SKM-1 (cell line): Measurements from ENCODE around the gene NCLN.
"Not testable (repeated sequence)": the region's sequence is repeated elsewhere in the genome, so short reads cannot be mapped to it uniquely, and the experiment has no call there.

Source experiments
- DNase-seq: peaks from one replicate; lab custom pipeline; 2025; ENCODE audit not compliant: unreplicated experiment; lab: John Stamatoyannopoulos, UW

Gene NCLN

DNA sequence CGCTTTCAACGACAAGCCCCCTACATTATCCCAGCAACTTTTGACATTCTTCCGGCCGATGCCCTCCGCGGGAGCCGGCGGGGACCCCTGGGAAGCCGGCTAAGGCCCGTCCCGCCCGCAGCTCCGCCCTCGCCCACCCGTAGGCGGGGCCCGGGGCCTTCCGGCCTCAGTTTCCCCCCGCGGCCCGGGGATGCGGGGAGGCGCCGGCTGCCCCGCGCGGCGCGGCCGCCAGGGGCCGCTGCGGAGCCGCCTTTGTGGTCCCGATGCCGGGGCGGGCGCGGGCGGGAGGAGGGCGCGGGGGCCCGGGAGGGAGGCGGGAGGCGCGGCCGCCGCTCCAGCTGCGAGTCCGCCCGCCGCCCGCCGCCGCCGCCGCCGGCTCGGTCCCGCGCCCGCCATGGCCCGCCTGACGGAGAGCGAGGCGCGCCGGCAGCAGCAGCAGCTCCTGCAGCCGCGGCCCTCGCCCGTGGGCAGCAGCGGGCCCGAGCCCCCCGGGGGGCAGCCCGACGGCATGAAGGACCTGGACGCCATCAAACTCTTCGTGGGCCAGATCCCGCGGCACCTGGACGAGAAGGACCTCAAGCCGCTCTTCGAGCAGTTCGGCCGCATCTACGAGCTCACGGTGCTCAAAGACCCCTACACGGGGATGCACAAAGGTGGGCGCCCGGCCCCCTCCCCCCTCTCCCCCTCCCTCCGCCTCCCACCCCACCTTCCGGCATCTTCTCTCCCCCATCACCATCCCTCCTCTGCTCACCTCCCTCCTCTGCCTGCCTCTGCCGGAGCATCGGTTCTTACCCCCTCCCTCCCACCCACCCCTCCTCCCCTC lies 38.8 kb downstream of the NCLN start, which contains the start of gene CELF5:
Gene CELF5, plus strand, starts transcription at position 316 of the 823 bp plus-strand sequence. Its CDS starts 79 bp downstream, at position 395.
- DNase-seq = no peak

DNA sequence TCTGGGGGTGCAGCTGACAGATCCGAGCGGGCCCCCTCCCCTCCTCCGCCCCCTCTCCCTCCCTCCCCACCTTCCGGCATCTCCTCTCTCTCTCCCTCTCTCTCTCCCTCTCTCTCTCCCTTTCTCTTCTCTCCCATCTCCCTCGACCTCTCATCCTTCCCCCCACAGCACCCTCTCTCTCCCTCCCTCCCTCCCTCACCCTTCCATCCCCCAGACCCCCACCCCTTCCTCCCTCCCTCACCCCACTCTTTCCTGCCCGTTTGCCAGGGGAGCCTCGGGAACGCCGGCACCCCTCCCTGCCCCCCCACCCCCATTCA lies 39.4 kb downstream of the NCLN start:
- DNase-seq = no peak

DNA sequence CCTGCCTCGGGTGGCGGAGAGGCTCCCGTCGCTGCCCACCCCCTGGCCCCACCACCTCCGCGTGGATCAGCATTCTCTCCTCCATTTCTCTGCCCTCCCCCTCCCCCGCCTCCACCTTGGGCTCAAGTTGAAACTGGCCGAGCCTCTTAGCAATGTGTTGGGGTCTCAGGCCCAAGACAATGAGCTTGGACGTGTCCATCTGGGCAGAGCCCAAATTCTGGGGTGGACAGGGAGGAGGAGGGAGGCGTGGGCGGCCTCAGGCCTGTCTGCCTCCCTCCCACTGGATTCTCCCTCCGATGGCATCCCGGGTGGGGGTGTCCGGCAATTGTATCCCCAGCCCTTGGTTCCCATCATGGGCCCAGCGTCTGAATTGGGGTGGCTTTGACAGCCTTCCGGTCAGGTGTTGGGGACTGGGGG lies 40.0 kb downstream of the NCLN start:
- no peak for DNase-seq

DNA sequence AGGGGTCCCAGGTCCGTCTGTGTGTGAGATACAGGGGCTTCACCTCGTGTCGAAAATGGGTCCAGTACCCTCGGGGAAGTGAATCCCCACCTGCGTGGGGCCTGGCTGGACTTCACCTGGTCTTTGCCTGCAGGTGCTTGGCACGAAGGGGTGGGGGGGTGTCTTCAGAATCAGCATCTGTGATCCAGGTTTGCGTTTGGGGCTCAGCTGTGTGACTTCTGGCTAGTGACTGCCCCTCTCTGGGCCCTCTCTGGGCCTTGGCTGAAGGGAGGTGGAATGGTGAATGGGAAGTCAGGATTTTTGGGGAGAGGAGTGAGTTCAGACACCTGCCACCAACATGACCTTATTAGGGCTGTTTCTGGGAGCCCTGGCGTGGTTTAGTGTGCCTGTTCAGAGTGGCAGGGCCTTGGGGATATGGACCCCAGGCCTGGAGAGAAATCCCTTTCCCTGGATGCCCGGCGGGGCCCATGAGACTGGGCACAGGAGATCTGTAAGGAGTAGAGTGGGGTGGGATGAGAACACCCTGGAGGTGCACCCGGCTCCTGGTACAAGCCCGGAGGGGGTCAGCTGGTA lies 41.4 kb downstream of the NCLN start:
- no peak for DNase-seq

DNA sequence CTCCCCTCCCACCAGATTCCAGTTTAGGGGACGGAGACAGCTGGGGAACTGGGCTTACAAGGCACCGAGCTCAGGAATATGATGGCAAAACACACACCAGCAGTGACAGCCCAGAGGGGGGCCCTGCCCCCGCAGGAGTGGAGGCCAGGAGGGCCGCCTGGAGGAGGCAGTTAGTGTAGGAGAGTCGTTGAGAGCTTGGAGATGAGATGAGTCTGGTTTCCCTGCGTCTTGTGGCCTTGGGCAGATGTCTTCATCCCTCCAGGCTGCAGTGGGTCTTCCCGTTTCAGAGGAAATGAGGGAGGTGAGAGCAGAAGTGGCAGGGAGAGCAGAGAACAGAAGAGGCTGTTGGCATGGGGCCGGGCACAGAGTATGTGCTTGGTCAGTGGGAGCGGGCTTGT lies 43.6 kb downstream of the NCLN start:
- no peak for DNase-seq

DNA sequence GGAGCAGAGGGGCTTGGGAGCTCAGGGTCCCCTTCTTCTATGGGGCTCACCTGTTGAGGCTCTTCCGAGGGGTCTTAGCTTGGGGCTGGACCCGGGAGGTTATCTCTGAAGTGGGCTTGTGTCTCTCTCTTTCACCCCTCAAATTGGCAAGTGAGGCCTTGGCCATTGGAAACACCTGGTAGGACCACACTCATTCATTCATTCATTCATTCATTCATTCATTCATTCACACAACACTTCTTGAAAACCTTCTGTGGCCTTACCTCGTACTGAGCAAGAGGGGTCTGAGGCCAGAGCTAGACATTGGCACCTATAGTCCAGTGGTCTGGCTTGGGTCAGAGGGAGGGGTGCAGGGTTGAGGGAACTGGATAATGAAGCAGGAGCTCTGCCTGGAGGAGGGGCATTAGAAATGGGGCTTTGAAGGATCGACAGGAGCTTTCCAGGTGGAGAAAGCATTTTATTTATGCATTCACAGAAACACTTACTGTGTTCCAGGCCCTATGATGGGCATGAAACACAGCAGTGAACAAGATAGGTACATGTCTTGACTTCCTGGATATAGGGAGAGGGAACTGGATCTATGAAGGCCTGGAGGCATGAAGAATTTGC lies 44.3 kb downstream of the NCLN start:
- no peak for DNase-seq

DNA sequence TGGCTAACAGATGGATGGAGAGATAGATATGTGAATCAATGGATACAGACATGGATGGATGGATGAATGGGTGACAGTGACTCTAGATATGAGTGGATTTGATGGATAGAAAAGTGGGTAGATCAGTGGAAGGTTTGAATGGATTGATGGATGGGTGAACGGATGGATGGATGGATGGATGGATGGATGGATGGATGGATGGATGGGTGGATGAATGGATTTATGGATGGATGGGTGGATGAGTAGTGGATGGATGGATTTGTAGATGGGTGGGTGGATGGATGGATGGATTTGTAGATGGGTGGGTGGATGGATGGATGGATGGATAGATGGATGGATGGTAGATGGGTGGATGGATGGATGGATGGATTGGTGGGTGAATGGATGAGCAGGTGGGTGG lies 45.6 kb downstream of the NCLN start:
- DNase-seq = no peak

DNA sequence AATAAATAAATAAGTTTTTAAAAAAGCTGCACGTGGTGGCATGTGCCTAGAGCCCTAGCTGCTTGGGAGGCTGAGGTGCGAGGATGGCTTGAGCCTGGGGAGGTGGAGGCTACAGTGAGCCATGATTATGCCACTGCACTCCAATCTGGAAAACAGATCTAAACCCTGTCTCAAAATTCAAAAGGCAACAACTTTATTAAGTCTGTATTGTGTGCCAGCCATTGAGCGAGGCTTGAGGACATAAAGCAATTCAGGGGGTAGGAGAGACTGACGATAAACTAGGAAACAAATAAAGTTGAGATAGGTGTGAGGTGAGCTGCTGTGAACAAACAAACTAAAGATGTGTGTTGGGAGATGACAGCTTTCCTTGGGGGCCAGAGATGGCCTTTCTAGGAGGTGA lies 47.4 kb downstream of the NCLN start:
- DNase-seq = no peak

DNA sequence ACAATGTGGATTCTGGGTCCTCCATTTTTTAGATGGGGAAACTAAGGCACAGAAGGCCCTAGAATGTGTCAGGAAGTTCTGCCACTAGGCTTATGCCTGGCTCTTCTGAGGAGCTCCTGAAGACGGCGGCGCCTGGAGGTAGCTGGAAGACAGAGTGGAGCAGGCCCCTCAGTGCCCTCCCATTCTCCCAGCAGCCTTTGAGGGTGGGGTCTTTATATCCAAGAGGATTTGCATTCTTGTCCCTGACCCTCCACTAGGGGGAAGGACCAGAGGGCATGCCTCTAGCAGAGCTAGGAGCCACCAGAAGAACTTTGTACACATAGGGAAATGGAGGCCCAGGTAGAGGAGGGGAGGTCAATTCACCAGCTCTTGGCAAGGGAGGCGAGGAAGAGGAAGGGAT lies 48.1 kb downstream of the NCLN start:
- DNase-seq = no peak

DNA sequence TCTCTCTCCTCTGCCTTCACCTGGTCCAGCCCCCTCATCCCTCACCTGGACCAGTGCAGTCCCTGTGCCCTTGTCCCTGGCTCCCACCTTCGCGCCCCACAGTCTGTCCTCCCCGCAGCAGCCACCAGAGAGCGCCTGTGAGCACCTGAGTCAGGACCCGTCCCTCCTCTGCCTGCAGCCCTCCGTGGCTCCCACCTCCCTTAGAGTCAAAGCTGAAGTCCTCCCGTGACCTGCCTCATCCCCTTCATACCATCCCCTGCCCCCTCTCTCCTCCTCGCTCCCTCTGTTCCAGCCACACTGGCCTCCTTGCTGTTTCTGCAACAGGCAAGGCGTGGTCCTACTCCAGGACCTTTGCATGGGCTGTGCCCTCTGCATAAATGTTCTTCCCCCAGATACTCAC lies 49.1 kb downstream of the NCLN start:
- no peak for DNase-seq

DNA sequence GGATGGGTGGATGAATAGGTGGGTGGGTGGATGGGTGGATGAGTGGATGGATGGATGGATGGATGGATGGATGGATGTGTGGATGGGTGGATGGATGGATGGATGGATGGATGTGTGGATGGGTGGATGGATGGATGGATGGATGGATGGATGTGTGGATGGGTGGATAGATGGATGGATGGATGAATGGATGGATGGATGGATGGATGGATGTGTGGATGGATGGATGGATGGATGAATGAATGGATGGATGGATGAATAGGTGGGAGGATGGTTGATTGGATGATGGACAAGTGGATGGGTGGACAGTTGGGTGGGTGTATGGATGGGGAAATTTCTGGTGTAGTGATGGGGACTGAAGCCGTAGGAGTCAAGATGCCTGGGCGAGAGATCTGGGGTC lies 49.9 kb downstream of the NCLN start:
- not testable (repeated sequence) for DNase-seq

DNA sequence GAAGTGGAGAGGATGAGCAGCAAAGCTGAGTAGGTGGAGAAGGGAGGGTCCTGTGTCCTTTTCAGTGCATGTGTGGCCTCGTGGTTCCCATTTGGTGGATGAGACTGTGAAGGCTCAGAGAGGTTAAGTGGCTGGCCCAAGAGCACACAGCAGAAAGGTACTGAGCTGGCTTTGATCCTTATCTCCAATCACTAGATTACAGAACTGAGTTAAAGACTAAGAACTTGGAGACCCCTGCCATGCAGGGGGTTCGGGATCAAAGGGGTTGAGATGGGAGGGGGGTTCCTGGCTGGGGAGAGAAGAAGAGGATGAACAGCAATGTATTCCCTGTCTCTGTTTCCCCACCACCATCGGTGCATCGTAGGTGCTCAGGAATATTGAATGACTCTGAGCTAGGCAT lies 50.5 kb downstream of the NCLN start:
- DNase-seq = no peak

DNA sequence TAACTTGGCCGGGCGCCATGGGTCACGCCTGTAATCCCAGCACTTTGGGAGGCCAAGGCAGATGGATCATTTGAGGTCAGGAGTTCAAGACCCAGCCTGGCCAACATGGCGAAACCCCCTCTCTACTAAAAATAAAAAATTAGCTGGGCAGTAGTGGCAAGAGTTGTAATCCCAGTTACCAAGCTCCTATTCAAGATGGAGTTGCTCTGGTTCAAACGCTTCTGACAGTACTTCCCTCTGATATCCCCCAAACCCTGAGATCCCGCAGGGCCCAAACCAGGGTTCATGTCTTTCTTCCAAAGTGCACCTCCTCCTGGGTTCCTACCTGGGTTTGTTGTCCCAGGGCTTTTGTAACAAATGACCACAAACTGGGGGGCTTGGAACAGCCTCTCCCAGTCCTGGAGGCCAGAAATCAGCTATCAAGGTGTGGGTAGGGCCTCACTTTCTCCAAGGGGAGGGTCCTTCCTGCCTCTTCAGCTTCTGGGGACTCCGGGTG lies 52.4 kb downstream of the NCLN start:
- DNase-seq = no peak

DNA sequence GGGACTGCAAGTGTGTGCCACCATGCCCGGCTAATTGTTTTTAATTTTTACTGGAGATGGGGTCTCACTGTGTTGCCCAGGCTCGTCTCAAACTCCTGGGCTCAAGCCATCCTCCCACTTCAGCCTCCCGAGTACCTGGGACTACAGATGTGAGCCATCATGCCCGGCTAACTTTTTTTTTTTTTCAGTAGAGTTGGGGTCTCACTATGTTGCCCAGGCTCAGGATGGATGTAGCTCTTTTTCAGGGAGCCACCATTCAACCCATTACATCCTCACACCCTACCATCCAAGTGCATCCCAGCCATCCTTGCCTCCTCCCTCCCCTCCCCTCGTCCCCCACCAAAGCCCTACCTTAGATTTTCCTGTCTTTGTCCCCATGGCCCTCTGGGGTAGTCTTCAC lies 53.6 kb downstream of the NCLN start:
- DNase-seq = no peak

DNA sequence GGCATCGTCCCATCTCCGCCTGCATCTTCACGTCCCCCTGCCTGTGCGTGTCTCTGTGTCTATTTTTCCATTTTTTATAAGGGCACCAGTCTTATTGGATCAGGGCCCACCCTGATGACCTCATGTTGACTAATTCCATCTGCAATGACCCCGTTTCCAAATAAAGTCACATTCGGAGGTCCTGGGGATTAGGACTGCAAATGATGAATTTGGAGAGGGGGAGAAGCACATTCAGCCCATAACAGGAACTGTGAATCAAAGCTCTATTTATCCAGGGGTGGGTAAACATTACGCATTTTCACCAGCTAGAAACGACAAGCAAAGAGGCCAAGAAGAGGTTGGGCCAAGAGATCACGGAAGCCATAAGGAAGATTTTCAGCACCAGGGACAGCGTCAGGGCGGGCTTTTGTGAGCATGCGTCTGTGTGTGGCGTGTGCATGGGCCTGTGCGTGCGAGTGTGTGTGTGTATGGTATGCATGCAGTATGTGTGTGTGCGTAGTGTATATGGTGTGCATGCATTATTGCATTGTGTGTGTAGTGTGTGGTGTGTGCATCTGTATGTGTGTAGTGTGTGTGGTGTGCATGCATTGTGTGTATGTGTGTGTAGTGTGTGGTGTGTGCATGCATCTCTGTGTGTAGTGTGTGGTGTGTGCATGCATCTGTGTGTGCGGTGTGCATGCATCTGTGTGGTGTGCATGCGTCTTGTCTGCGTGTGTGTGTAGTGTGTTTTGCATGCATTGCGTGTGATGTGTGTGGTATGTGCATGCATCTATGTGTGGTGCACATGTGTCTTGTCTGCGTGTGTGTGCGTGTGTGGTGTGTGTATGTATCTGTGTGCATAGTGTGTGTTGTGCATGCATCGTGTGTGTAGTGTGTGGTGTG lies 58.3 kb downstream of the NCLN start:
- DNase-seq = no peak

DNA sequence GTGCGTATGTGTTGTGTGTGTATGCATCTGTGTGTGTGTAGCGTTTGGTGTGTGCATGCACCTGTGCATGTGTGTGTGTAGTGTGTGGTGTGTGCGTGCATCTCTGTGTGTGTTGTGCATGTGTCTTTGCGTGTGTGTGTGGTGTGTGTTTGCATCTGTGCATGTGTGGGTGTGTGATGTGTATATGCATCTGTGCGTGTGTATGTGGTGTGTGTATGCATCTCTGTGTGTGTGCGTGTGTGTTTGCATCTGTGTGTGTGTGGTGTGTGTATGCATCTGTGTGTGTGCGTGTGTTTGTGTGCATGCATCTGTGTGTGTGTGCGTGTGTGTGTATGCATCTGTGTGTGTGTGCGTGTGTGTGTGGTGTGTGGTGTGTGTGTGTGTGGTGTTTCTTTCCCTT lies 59.3 kb downstream of the NCLN start:
- no peak for DNase-seq

DNA sequence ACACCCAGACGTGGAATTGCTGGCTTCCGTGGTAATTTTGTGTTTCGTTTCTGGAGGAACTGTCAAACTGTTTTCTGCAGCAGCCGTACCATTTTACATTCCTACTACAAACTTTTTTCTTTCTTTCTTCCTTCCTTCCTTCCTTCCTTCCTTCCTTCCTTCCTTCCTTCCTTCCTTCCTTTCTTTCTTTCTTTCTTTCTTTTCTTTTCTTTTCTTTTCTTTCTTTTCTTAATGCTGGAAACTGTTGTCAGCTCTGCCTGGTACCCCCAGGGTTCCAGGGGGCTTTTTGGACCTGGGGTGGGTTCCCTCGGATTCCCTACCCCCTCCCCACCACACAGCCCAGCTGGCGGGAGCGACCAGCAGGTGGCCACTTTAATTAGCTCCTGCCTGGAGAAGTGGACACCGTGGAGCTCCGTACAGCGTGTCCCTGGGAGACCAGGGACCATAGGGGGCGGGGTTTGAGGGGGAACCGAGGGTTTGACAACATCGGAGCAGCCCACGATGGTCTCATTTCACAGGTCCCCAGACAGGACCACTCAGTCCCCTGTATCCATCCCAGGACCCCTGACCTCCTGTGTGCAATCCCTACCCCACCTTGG lies 63.1 kb downstream of the NCLN start:
- no peak for DNase-seq

DNA sequence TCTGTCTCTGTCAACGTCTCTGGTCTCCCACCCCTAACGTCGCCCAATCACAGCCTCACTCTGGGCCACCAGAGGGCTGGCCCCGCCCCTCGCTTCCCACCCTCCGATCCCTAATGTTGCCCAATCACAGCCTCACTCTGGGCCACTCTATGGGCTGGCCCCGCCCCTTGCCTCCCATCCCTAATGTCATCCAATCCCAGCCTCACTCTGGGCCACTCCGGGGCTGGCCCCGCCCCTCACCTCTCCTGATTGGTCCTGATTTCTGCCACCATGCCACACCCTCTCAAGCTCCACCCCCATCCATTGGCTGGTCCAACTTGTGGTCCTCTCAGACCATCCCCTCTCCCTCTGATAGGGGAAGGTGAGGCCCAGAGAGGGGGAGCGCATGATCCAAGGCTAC lies 63.7 kb downstream of the NCLN start:
- DNase-seq = no peak

DNA sequence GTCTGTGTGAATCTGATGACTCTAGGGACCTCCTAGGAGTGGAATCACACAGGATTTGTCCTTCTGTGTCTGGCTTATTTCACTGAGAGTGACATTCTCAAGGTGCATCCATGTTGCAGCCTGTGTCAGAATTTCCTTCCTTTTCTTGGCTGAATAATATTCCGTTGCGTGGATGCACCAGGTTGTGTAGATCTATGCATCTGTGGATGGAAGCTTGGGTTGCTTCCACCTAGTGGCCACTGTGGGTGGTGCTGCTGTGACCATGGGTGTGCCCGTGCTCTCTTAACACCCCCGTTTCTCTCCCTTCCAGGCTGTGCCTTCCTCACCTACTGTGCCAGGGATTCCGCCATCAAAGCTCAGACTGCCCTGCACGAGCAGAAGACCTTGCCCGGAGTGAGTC lies 64.9 kb downstream of the NCLN start:
- no peak for DNase-seq

DNA sequence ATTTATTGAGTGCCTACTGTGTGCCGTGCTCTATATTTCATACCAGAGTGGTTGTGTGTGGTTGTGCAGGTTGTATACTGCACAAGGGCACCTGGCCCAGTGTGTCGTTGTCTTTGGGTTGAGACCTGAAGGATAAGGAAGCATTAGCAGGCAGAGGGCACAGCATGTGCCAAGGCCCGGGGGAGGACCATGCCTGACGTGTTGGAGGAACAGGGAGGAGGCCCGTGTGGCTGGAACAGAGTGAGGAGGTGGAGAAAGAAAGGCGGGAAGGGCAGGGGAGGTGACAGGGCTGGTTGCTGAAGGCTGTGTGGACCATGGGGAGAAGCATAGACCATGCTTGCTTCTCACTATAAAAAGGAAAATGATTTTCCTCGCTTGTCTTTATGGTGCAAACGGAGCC lies 65.5 kb downstream of the NCLN start:
- DNase-seq = no peak

DNA sequence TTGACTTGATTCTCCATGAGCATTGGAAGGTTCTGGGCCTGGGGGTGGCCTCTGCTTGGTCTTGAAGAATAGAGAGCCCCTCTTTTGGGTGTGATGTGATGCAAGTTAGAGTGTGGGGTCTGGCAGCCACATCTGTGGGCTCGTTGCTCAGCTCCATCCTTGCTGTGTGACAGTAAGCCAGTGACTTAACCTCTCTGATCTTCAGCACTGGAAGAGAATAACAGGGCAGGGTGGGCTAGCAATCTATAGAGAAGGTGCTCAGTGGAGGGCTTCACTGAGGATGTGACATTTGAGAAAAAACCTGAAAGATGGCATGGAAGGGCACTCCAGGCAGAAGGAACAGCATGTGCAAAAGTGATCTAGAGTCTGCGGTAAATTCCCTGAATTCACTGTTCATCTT lies 66.9 kb downstream of the NCLN start:
- no peak for DNase-seq
